B cell (primary cell): ENCODE results near the gene LHX4. TPM values are rescaled to one million over a fixed set of nuclear protein-coding genes. Genes with fewer than 3 reads are reported as not detected.

Experiments used
- ATAC-seq: fragments of 200-7000 bp; cut with Tn5 transposase; one replicate; pipeline ENCODE4 v1.10.0; 2021; ENCODE audit warnings: low read depth, mild to moderate bottlenecking, moderate number of reproducible peaks, moderate library complexity
- CTCF ChIA-PET: fragments of 350-600 bp; sonication (Branson Sonifier 250); formaldehyde crosslinking; loops from one replicate; lab custom pipeline; 2021; ENCODE audit warnings: antibody characterized with exemption, inconsistent platforms; lab: Charles Lee
- POLR2A ChIA-PET: fragments of 350-600 bp; sonication (Branson Sonifier 250); formaldehyde crosslinking; loops from one replicate; lab custom pipeline; 2021; ENCODE audit warnings: antibody characterized with exemption; lab: Charles Lee
- DNase-seq: peaks from one replicate; pipeline ENCODE4 v3.0.0; 2013
- H2AFZ ChIP-seq: 2 replicates; pipeline ENCODE4 v1.6.1; 2012; ENCODE audit warnings: mild to moderate bottlenecking, low read depth, low read length; ENCODE audit not compliant: insufficient read depth, poor library complexity, severe bottlenecking
- H3K27ac ChIP-seq, 2 donors: 1 replicate in 1 of 2; 2 replicates in 1 of 2; pipeline ENCODE4 v1.5.1; 2012 to 2013; ENCODE audit warnings: low read length in 2 of 2, mild to moderate bottlenecking in 2 of 2, moderate library complexity in 1 of 2
- H3K27me3 ChIP-seq, 4 experiments: fragments of 200-600 bp in 1 of 4; sonication (generic) in 1 of 4; replicated peaks in 1 of 4; 1 replicate in 2 of 4; 2 replicates in 2 of 4; pipeline versions ENCODE4 v1.6.1 to v1.7.0; 2013 to 2016; ENCODE audit warnings: low read length in 3 of 4, mild to moderate bottlenecking in 2 of 4, mixed read lengths in 1 of 4, moderate library complexity in 1 of 4; ENCODE audit not compliant: insufficient read depth in 4 of 4, control insufficient read depth in 3 of 4; ENCODE audit errors: control extremely low read depth in 1 of 4
- H3K36me3 ChIP-seq, 2 experiments: replicated peaks in 1 of 2; 1 replicate in 1 of 2; 2 replicates in 1 of 2; pipeline versions ENCODE4 v1.6.1 to v1.7.1; 2013; ENCODE audit warnings: low read length in 1 of 2; ENCODE audit not compliant: insufficient read depth in 2 of 2, control insufficient read depth in 1 of 2; ENCODE audit errors: control extremely low read depth in 1 of 2, extremely low read depth in 1 of 2
- H3K4me1 ChIP-seq, 2 donors: fragments of 200-600 bp in 1 of 2; sonication (generic) in 1 of 2; 1 replicate in 1 of 2; 2 replicates in 1 of 2; pipeline versions ENCODE4 v1.5.1 to v1.6.1; 2013 to 2017; ENCODE audit warnings: low read length in 2 of 2; ENCODE audit not compliant: control insufficient read depth in 2 of 2, insufficient read depth in 2 of 2
- H3K4me2 ChIP-seq: replicated peaks from 2 replicates; pipeline ENCODE3; 2012; ENCODE audit warnings: mild to moderate bottlenecking, low read depth, low read length; ENCODE audit not compliant: poor library complexity, severe bottlenecking
- H3K4me3 ChIP-seq, 5 experiments: fragments of 200-600 bp in 1 of 5; sonication (generic) in 1 of 5; 1 replicate in 3 of 5; 2 replicates in 2 of 5; pipeline versions ENCODE4 v1.5.1 to v1.7.0; 2011 to 2016; ENCODE audit warnings: low read length in 4 of 5, mild to moderate bottlenecking in 4 of 5, low read depth in 2 of 5, control low read depth in 1 of 5, moderate library complexity in 1 of 5; ENCODE audit not compliant: insufficient read depth in 1 of 5; ENCODE audit errors: control extremely low read depth in 1 of 5, extremely low read depth in 1 of 5
- H3K79me2 ChIP-seq: fragments of 200-600 bp; sonication (generic); one replicate; pipeline ENCODE4 v1.6.0; 2016; ENCODE audit warnings: low read length; ENCODE audit not compliant: control insufficient read depth, insufficient read depth
- H3K9ac ChIP-seq: fragments of 200-600 bp; sonication (generic); 2 replicates; pipeline ENCODE4 v1.6.1; 2017; ENCODE audit warnings: mild to moderate bottlenecking, low read length, moderate library complexity
- H3K9me3 ChIP-seq, 3 donors: one replicate each; pipeline versions ENCODE4 v1.6.1 to v1.7.1; 2013; ENCODE audit warnings: low read length in 2 of 3; ENCODE audit not compliant: control insufficient read depth in 2 of 3, insufficient read depth in 1 of 3; ENCODE audit errors: control extremely low read depth in 1 of 3
- H4K20me1 ChIP-seq: 2 replicates; pipeline ENCODE4 v1.6.0; 2012; ENCODE audit warnings: mild to moderate bottlenecking, low read length; ENCODE audit not compliant: insufficient read depth, control insufficient read depth, poor library complexity, severe bottlenecking
- H3K27ac Mint-ChIP-seq: one replicate; pipeline ENCODE4 v1.8.0; 2021; ENCODE audit warnings: mixed read lengths
- H3K27me3 Mint-ChIP-seq: one replicate; pipeline ENCODE4 v1.8.0; 2021; ENCODE audit warnings: mixed read lengths
- H3K4me1 Mint-ChIP-seq: one replicate; pipeline ENCODE4 v1.8.0; 2021; ENCODE audit warnings: mixed read lengths
- H3K4me3 Mint-ChIP-seq: one replicate; pipeline ENCODE4 v1.8.0; 2021; ENCODE audit warnings: mixed read lengths
- H3K9me3 Mint-ChIP-seq: one replicate; pipeline ENCODE4 v1.8.0; 2022; ENCODE audit warnings: mixed read lengths; ENCODE audit not compliant: insufficient read depth
- CTCF ChIP-seq: fragments of 200-600 bp; IDR thresholded peaks from one replicate; pipeline ENCODE4 v1.8.0; 2022; ENCODE audit warnings: antibody characterized with exemption, mild to moderate bottlenecking
- EZH2 ChIP-seq: IDR thresholded peaks from 2 replicates; pipeline ENCODE4 v1.6.1; 2012; ENCODE audit warnings: borderline replicate concordance, low read depth, mild to moderate bottlenecking, moderate library complexity, low read length; ENCODE audit not compliant: insufficient read depth, poor library complexity, severe bottlenecking
- WGBS: methylation state at CpG from one replicate; pipeline ENCODE4 v1.1.5; 2013; ENCODE audit warnings: missing lambda C conversion rate; ENCODE audit not compliant: insufficient coverage; 5-methylcytosine and 5-hydroxymethylcytosine counted together
- intact Hi-C: fragments of 100-400 bp; cut with micrococcal nuclease; formaldehyde crosslinking; loops from one replicate; pipeline ENCODE4 v1.10.0; 2022
- polyA plus RNA-seq: library from polyadenylated mRNA; depleted of rRNA; stranded (reverse); fragments of >200 nt; gene quantifications from 2 replicates; pipeline ENCODE4 v1.2.3, GENCODE V29; 2012
- total RNA-seq, 2 donors: library from RNA; stranded (reverse); fragments of 120-200 nt in 1 of 2; gene quantifications; 1 replicate in 1 of 2; 2 replicates in 1 of 2; pipeline versions ENCODE4 v1.2.3 to v1.2.4, GENCODE V29; 2013 to 2022

LHX4 gene
- total and polyA plus RNA-seq, 2 donors (not counting 1 experiment from before 2014, with no cell fraction given): not detected

GRCh38 chr1:180262628-180263488 lies 32.8 kb downstream of the LHX4 start:
- POLR2A ChIA-PET: no interaction called here
- H3K27me3 Mint-ChIP-seq: peaks cover 6% of the 10 kb centered on the region
- CTCF ChIA-PET: interaction anchor here (0.7 kb wide), 1 partner anchor 899 kb away, joined by 3 read pairs; no protein-coding TSS in a partner anchor

More at GRCh38 chr1:180262628-180263488, 32.8 kb downstream of the LHX4 start:
- ATAC-seq: no peak
- Mint-ChIP-seq H3K4me1 (no peaks in the 10 kb centered on the region), H3K4me3 (no peak overlapping the region), H3K9me3 (no peaks in the 10 kb centered on the region), H3K27ac (no peak overlapping the region)
- Histone ChIP-seq H3K36me3 (no peaks in the 10 kb centered on the region), H3K4me1 (no peaks in the 10 kb centered on the region), H4K20me1 (no peaks in the 10 kb centered on the region), H3K9me3 (peaks cover 0 to 4% (median 0%) of the 10 kb centered on the region in 3 donors), H3K4me3 (no peak overlapping the region), H3K4me2 (no peak overlapping the region), H3K79me2 (no peaks in the 10 kb centered on the region), H3K9ac (no peak overlapping the region), H3K27me3 (peaks cover 0 to 7% (median 0%) of the 10 kb centered on the region in 4 experiments), H3K27ac (no peak overlapping the region), H2AFZ (no peak overlapping the region)
- intact Hi-C loops: no loop called here
- WGBS: 83% methylated on average over 7 of the region's 12 CpGs
- no peak for DNase-seq
- TF ChIP-seq CTCF (no peak), EZH2 (no peak)
